K562 (cell line): Measurements from ENCODE around the gene RNF13.

Experiments
- ARHGAP35 ChIP-seq: fragments of 450-650 bp; IDR thresholded peaks from 2 replicates; pipeline ENCODE4 v1.6.1; 2018; ENCODE audit not compliant: partially characterized antibody
- ATF7 ChIP-seq: fragments of 450-650 bp; IDR thresholded peaks from 2 replicates; pipeline ENCODE4 v1.7.1; 2014; ENCODE audit warnings: mild to moderate bottlenecking, moderate library complexity
- FOXK1 ChIP-seq: sonication (generic); formaldehyde crosslinking; IDR thresholded peaks from 2 replicates; pipeline ENCODE4 v1.8.0; 2022; ENCODE audit warnings: missing genetic modification reagents, mild to moderate bottlenecking, borderline replicate concordance
- KDM4B ChIP-seq, 2 experiments: fragments of 450-650 bp in 1 of 2; sonication (generic) in 1 of 2; IDR thresholded peaks; 2 replicates each; pipeline ENCODE4 v1.6.1; 2016 to 2017; ENCODE audit warnings: borderline replicate concordance in 2 of 2, antibody characterized with exemption in 1 of 2, low read depth in 1 of 2, mild to moderate bottlenecking in 1 of 2
- KDM5B ChIP-seq: fragments of 200-600 bp; sonication (generic); IDR thresholded peaks from 2 replicates; pipeline ENCODE4 v1.6.1; 2012; ENCODE audit warnings: low read depth, mild to moderate bottlenecking, moderate library complexity, low read length, control low read depth, inconsistent platforms; ENCODE audit not compliant: insufficient replicate concordance
- NFRKB ChIP-seq: fragments of 450-650 bp; IDR thresholded peaks from 2 replicates; pipeline ENCODE4 v1.6.1; 2016; ENCODE audit warnings: low read depth
- NUFIP1 ChIP-seq: fragments of 450-650 bp; IDR thresholded peaks from 2 replicates; pipeline ENCODE4 v1.6.1; 2018; ENCODE audit not compliant: partially characterized antibody
- RBM17 ChIP-seq: fragments of 200-400 bp; formaldehyde crosslinking; IDR thresholded peaks from 2 replicates; pipeline ENCODE4 v1.6.1; 2017; ENCODE audit warnings: low read depth, mild to moderate bottlenecking, low read length, borderline replicate concordance
- YY1 ChIP-seq, 3 experiments: IDR thresholded peaks; 2 replicates each; pipeline ENCODE4 v1.6.1; 2011; ENCODE audit warnings: low read length in 2 of 3, mild to moderate bottlenecking in 2 of 3, moderate library complexity in 2 of 3, borderline replicate concordance in 1 of 3, control low read depth in 1 of 3, low read depth in 1 of 3; ENCODE audit not compliant: insufficient read depth in 3 of 3, insufficient replicate concordance in 2 of 3, control insufficient read depth in 1 of 3, insufficient read length in 1 of 3; ENCODE audit errors: extremely low read depth in 1 of 3
- ZNF12 ChIP-seq: sonication (generic); formaldehyde crosslinking; IDR thresholded peaks from 2 replicates; pipeline ENCODE4 v1.4.0; 2020; ENCODE audit warnings: mild to moderate bottlenecking, missing genetic modification reagents
- ZNF253 ChIP-seq: fragments of 250-450 bp; sonication (Bioruptor Pico); conservative IDR thresholded peaks from 2 replicates; pipeline ENCODE4 v1.6.1; 2021; ENCODE audit warnings: mild to moderate bottlenecking
- TF ChIP-seq, protein P1 (sequence below), 2 experiments: fragments of 450-650 bp in 1 of 2; sonication (generic) in 1 of 2; formaldehyde crosslinking in 1 of 2; IDR thresholded peaks in 1 of 2; conservative IDR thresholded peaks in 1 of 2; 2 replicates each; pipeline versions ENCODE4 v1.6.1 to v1.8.1; 2016 to 2023; ENCODE audit warnings: mild to moderate bottlenecking in 2 of 2, moderate library complexity in 2 of 2, inconsistent platforms in 1 of 2, missing genetic modification reagents in 1 of 2
- TF ChIP-seq, protein P2 (sequence below): sonication (generic); formaldehyde crosslinking; IDR thresholded peaks from 2 replicates; pipeline ENCODE4 v1.8.0; 2022; ENCODE audit warnings: mild to moderate bottlenecking, missing genetic modification reagents, borderline replicate concordance

DNA sequence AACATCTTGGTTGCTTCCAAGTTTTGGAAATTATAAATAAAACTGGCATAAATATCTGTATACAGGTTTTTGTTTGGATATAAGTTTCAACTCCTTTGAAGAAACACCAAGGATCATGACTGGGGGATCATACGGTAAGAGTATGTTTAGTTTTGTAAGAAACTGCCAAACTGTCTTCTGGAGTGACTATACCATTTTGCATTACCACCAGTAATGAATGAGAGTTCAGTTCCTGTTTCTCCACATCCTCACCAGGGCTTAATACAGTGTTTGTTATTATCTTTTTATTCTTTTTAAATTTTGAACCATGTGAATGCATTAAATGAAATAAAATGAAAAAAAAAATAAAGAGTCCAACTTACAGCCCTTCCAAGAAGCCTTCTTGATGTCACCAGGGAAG lies 17.0 kb upstream of the RNF13 start:
- TF ChIP-seq ATF7 = no peak
- no peak for TF ChIP-seq ZNF12 (CRISPR knock-in tag)
- TF ChIP-seq NFRKB = no peak
- TF ChIP-seq FOXK1 (CRISPR knock-in tag) = no peak
- no peak for TF ChIP-seq ARHGAP35
- no peak for TF ChIP-seq RBM17
- no peak for TF ChIP-seq NUFIP1
- TF ChIP-seq ZNF253 (CRISPR knock-in tag) = no peak
- TF ChIP-seq YY1 (IDR thresholded peaks at IDR 0.05; ENCODE audit: borderline replicate concordance in 1 of 3, control insufficient read depth in 1 of 3, extremely low read depth in 1 of 3, insufficient read depth in 3 of 3, insufficient read length in 1 of 3, insufficient replicate concordance in 2 of 3, low read depth in 1 of 3, low read length in 2 of 3) = no peak
- TF ChIP-seq, protein P1, sequence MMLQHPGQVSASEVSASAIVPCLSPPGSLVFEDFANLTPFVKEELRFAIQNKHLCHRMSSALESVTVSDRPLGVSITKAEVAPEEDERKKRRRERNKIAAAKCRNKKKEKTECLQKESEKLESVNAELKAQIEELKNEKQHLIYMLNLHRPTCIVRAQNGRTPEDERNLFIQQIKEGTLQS (IDR thresholded peaks at IDR 0.05) = no peak
- TF ChIP-seq, protein P1 (CRISPR knock-in tag; conservative IDR thresholded peaks at IDR 0.05) = no peak
- TF ChIP-seq, protein P2, sequence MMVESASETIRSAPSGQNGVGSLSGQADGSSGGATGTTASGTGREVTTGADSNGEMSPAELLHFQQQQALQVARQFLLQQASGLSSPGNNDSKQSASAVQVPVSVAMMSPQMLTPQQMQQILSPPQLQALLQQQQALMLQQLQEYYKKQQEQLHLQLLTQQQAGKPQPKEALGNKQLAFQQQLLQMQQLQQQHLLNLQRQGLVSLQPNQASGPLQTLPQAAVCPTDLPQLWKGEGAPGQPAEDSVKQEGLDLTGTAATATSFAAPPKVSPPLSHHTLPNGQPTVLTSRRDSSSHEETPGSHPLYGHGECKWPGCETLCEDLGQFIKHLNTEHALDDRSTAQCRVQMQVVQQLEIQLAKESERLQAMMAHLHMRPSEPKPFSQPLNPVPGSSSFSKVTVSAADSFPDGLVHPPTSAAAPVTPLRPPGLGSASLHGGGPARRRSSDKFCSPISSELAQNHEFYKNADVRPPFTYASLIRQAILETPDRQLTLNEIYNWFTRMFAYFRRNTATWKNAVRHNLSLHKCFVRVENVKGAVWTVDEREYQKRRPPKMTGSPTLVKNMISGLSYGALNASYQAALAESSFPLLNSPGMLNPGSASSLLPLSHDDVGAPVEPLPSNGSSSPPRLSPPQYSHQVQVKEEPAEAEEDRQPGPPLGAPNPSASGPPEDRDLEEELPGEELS (CRISPR knock-in tag) = no peak
- TF ChIP-seq KDM4B (IDR thresholded peaks at IDR 0.05; ENCODE audit: borderline replicate concordance in 2 of 2, low read depth in 1 of 2) = no peak
- TF ChIP-seq KDM5B = no peak
